Measurements from ENCODE around the gene RYR3. TPM values are rescaled to one million over a fixed set of nuclear protein-coding genes. Genes with fewer than 3 reads are reported as not detected.

The RYR3 gene
- total RNA-seq, 1 donor from 2014 or later, result 0.08 TPM

DNA sequence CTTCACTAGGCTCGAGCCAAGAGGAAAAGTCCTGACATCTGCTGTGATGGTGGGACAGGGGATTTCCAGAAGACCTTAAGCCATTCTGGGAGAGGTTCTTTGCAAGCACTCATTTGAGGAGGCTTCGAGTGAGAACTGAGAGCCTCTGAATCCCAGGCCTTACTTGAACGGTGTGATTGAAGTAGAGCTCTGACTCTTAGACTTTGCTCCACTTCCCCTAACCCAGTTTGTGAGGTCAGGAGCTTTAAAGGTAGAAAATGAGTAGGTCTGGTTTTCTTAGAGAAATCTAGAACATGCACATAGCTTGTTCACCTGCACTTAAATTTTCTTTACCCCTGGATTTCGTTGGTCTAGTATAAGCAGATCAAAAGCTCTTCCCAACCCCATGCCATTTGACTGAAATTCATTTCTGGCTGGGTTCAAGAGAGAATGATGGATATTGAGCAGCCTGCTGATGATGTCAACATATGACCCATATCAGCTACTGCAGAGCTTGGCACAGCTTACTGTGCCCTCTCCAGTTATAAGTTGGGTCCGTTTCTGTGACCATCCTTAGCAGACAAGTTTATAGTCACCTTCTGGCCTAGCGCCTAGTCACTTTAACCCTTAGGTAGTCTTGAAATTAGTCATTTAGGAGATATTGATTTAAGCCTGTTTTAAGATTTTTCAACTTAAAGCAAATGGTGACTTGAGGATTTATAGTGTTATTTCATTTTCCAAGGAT, 428.3 kb downstream of the RYR3 start:
- TF ChIP-seq, protein P1, sequence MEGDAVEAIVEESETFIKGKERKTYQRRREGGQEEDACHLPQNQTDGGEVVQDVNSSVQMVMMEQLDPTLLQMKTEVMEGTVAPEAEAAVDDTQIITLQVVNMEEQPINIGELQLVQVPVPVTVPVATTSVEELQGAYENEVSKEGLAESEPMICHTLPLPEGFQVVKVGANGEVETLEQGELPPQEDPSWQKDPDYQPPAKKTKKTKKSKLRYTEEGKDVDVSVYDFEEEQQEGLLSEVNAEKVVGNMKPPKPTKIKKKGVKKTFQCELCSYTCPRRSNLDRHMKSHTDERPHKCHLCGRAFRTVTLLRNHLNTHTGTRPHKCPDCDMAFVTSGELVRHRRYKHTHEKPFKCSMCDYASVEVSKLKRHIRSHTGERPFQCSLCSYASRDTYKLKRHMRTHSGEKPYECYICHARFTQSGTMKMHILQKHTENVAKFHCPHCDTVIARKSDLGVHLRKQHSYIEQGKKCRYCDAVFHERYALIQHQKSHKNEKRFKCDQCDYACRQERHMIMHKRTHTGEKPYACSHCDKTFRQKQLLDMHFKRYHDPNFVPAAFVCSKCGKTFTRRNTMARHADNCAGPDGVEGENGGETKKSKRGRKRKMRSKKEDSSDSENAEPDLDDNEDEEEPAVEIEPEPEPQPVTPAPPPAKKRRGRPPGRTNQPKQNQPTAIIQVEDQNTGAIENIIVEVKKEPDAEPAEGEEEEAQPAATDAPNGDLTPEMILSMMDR (IDR thresholded peaks at IDR 0.05; ENCODE audit: borderline replicate concordance), result no peak
- Histone ChIP-seq H3K27ac (replicated peaks) (no peak overlapping the region), H3K4me3 (no peak overlapping the region), H3K27me3 (ENCODE audit: low read depth) (peaks cover 27% of the 10 kb centered on the region), H3K36me3 (no peaks in the 10 kb centered on the region), H3K4me1 (no peaks in the 10 kb centered on the region), H3K9me3 (replicated peaks) (no peaks in the 10 kb centered on the region)
- no peak for DNase-seq
- intact Hi-C loops (cut with micrococcal nuclease), result no loop called here

DNA sequence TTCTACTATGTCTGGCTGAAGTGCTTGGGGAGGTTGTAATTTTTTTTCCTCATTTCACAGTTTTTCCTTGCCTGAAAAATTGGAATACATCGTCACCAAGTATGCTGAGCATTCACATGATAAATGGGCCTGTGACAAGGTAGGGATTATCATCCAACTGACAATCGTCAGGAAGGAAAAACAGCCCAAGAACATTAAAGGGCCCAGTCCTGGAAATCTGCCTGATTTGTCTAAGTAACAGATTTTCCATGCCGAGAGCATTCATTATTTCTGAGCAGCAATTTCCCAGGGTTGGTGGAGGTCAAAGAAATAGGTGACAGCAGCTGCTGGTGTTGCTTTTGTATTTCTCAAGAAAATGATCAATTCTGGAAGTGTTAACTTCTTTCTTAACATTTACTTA, 431.5 kb downstream of the RYR3 start:
- H3K27ac ChIP-seq (replicated peaks), result no peak overlapping the region
- peaks cover 32% of the 10 kb centered on the region for H3K27me3 ChIP-seq (ENCODE audit: low read depth)
- H3K9me3 ChIP-seq (replicated peaks), result no peaks in the 10 kb centered on the region
- TF ChIP-seq, protein P1 (IDR thresholded peaks at IDR 0.05; ENCODE audit: borderline replicate concordance), result no peak
- intact Hi-C loops (cut with micrococcal nuclease), result loop anchor here (5.0 kb wide), 1 partner anchor 225 kb away; the partner anchor contains the start of gene CHRM5
- no peak overlapping the region for H3K4me3 ChIP-seq
- no peaks in the 10 kb centered on the region for H3K36me3 ChIP-seq
- H3K4me1 ChIP-seq, result no peaks in the 10 kb centered on the region
- no peak for DNase-seq

DNA sequence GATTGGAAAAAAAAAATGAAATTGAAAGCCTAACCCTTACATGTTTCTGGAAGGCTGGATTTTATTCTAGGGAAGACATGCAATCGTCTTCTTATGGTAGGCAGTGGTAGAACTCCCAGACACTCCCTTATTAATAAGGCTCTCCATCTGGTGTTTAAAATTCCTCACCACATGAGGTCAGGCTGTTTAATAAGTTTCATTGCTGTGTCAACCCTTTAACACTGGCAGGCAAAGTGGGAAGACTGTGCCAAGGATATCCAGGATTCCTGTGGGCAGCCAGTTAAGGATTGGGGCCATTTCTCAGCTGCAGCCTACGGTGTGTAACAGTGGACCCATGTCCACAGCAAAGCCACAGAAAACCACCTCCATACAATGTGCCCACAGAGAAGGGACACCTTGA, 432.0 kb downstream of the RYR3 start:
- TF ChIP-seq, protein P1 (IDR thresholded peaks at IDR 0.05; ENCODE audit: borderline replicate concordance), result no peak
- Histone ChIP-seq H3K27me3 (ENCODE audit: low read depth) (peaks cover 31% of the 10 kb centered on the region), H3K9me3 (replicated peaks) (no peaks in the 10 kb centered on the region), H3K4me1 (no peaks in the 10 kb centered on the region), H3K36me3 (no peaks in the 10 kb centered on the region), H3K27ac (replicated peaks) (no peak overlapping the region), H3K4me3 (no peak overlapping the region)
- intact Hi-C loops (cut with micrococcal nuclease), result loop anchor here (5.0 kb wide), 1 partner anchor 225 kb away; the partner anchor contains the start of gene CHRM5
- no peak for DNase-seq

DNA sequence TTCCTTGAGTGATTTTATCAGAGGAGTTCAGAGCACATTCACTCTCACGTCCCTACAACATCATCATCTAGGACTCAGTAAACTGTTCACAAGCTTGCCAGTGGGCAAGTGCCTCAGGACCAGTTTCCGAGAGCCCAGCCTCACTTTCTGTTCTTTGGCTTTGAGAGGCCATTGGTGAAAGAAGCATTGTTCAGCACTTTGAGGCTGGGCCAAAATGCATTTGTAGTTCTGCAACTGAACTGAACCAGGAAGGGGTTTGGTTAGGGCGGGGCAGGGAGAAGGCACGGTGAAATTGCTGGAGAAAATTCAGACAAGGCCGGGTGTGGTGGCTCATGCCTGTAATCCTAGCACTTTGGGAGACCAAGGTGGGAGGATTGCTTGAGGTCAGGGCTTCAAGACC, 435.4 kb downstream of the RYR3 start:
- Histone ChIP-seq H3K27ac (replicated peaks) (no peak overlapping the region), H3K4me1 (no peaks in the 10 kb centered on the region), H3K9me3 (replicated peaks) (peaks cover 4% of the 10 kb centered on the region), H3K4me3 (no peak overlapping the region), H3K36me3 (no peaks in the 10 kb centered on the region), H3K27me3 (ENCODE audit: low read depth) (peaks cover 11% of the 10 kb centered on the region)
- intact Hi-C loops (cut with micrococcal nuclease), result no loop called here
- TF ChIP-seq, protein P1 (IDR thresholded peaks at IDR 0.05; ENCODE audit: borderline replicate concordance), result no peak
- no peak for DNase-seq

DNA sequence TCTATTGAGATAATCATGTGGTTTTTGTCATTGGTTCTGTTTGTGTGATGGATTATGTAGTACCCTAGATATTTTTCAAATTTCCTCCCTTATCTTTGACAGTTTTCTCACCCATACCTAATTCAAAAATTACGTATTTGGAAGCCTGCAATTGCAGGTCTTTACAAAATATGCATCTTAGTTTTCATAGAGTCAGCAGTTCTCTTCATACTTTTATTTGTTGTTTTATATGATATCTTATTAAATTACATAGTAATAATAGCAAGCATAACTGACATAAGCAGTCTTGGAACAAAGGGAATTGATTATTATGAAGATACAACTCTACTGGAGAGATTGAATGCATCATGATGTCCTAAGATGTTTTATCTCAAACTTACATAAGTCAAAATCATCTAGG, 442.2 kb downstream of the RYR3 start:
- no peaks in the 10 kb centered on the region for H3K36me3 ChIP-seq
- H3K4me3 ChIP-seq, result no peak overlapping the region
- no peak overlapping the region for H3K27ac ChIP-seq (replicated peaks)
- DNase-seq, result no peak
- intact Hi-C loops (cut with micrococcal nuclease), result no loop called here
- H3K9me3 ChIP-seq (replicated peaks), result peaks cover 12% of the 10 kb centered on the region
- no peaks in the 10 kb centered on the region for H3K4me1 ChIP-seq
- TF ChIP-seq, protein P1 (IDR thresholded peaks at IDR 0.05; ENCODE audit: borderline replicate concordance), result no peak
- H3K27me3 ChIP-seq (ENCODE audit: low read depth), result peaks cover 22% of the 10 kb centered on the region

All from left ventricle myocardium inferior (tissue), 1 donor.